Type B pancreatic cell (in vitro differentiated cells): ENCODE measurements around the gene PCDHGA3. TPM values are rescaled to one million over a fixed set of nuclear protein-coding genes. Genes with fewer than 3 reads are reported as not detected.
A peak's percentile ranks its signal among the peaks of the same experiment; 100 is the strongest.
"Not testable (repeated sequence)": the region's sequence is repeated elsewhere in the genome, so short reads cannot be mapped to it uniquely, and the experiment has no call there.

Experiments
- DNase-seq: peaks from one replicate; pipeline ENCODE4 v3.0.0; 2021; ENCODE audit warnings: mixed read lengths; ENCODE audit not compliant: unreplicated experiment; ENCODE audit errors: extremely low spot score
- H3K27ac Mint-ChIP-seq: 2 replicates; pipeline ENCODE4 v1.8.0; 2021; ENCODE audit warnings: mild to moderate bottlenecking, mixed read lengths
- H3K27me3 Mint-ChIP-seq: 2 replicates; pipeline ENCODE4 v1.8.0; 2021; ENCODE audit warnings: mixed read lengths
- H3K36me3 Mint-ChIP-seq: 2 replicates; pipeline ENCODE4 v1.8.0; 2021; ENCODE audit warnings: mixed read lengths
- H3K4me1 Mint-ChIP-seq: one replicate; pipeline ENCODE4 v1.8.0; 2021; ENCODE audit warnings: mixed read lengths; ENCODE audit not compliant: unreplicated experiment
- H3K4me3 Mint-ChIP-seq: 2 replicates; pipeline ENCODE4 v1.8.0; 2021; ENCODE audit warnings: mild to moderate bottlenecking, mixed read lengths
- H3K9me3 Mint-ChIP-seq: 2 replicates; pipeline ENCODE4 v1.8.0; 2021; ENCODE audit warnings: mixed read lengths
- total RNA-seq: library from RNA; stranded (reverse); gene quantifications from 2 replicates; pipeline ENCODE4 v1.2.1, GENCODE V29; 2021; ENCODE audit warnings: low replicate concordance
- TF ChIP-seq, protein P1 (sequence below): fragments of 200-600 bp; sonication (generic); conservative IDR thresholded peaks from 2 replicates; pipeline ENCODE4 v1.5.0; 2021; ENCODE audit warnings: antibody characterized with exemption, mild to moderate bottlenecking

The PCDHGA3 gene
- total RNA-seq, 1 donor from 2014 or later = 0.27 TPM

DNA sequence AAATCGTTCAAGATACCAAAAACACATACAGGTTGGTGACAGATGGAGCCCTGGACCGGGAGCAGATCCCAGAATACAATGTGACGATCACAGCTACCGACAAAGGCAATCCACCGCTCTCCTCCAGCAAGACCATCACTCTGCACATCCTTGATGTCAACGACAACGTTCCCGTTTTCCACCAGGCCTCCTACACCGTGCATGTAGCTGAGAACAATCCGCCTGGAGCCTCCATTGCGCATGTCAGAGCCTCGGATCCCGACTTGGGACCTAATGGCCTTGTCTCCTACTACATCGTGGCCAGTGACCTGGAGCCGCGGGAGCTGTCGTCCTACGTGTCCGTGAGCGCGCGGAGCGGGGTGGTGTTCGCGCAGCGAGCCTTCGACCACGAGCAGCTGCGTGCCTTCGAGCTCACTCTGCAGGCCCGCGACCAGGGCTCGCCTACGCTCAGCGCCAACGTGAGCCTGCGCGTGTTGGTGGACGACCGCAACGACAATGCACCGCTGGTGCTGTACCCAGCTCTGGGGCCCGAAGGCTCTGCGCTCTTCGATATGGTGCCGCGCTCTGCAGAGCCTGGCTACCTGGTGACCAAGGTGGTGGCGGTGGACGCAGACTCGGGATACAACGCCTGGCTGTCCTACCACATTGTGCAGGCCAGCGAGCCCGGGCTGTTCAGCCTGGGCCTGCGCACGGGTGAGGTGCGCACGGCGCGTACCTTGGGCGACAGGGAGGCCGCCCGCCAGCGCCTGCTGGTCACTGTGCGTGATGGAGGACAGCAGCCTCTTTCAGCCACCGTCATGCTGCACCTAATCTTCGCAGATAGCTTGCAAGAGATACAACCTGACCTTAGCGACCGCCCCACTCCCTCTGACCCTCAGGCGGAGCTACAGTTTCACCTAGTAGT, 28.2 kb downstream of the PCDHGA3 start:
- H3K9me3 Mint-ChIP-seq = peaks cover 4% of the 10 kb centered on the region
- H3K36me3 Mint-ChIP-seq = peaks cover 3% of the 10 kb centered on the region
- no peak overlapping the region for H3K4me3 Mint-ChIP-seq
- H3K4me1 Mint-ChIP-seq = no peaks in the 10 kb centered on the region
- TF ChIP-seq, protein P1, sequence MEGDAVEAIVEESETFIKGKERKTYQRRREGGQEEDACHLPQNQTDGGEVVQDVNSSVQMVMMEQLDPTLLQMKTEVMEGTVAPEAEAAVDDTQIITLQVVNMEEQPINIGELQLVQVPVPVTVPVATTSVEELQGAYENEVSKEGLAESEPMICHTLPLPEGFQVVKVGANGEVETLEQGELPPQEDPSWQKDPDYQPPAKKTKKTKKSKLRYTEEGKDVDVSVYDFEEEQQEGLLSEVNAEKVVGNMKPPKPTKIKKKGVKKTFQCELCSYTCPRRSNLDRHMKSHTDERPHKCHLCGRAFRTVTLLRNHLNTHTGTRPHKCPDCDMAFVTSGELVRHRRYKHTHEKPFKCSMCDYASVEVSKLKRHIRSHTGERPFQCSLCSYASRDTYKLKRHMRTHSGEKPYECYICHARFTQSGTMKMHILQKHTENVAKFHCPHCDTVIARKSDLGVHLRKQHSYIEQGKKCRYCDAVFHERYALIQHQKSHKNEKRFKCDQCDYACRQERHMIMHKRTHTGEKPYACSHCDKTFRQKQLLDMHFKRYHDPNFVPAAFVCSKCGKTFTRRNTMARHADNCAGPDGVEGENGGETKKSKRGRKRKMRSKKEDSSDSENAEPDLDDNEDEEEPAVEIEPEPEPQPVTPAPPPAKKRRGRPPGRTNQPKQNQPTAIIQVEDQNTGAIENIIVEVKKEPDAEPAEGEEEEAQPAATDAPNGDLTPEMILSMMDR = no peak
- no peak overlapping the region for H3K27ac Mint-ChIP-seq
- DNase-seq = no peak
- H3K27me3 Mint-ChIP-seq = no peaks in the 10 kb centered on the region

DNA sequence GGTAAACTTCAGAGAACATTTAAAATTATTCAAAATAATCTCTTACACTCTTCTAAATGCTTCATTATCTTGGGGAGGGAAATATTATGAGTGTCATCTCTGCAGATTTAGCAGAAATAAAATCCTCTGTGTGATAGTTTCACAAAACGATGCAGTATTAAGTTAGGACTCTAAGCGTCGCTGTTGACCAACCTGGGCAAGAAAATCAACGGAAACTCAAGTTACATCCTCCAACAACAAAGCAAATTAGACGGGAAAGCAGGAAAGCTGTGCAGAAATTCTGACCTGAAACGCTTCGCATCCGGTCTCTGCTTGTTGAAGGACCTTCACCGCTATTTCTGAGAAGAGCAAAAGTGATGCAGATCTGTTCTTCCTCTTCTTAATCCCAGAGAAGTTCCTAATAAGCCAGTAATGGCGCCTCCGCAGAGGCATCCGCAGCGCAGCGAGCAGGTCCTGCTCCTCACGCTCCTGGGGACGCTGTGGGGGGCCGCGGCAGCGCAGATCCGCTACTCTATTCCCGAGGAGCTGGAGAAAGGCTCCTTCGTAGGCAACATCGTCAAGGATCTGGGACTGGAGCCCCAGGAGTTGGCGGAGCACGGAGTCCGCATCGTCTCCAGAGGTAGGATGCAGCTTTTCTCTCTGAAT, 30.2 kb downstream of the PCDHGA3 start, which contains the start of gene PCDHGA6:
PCDHGA6 (plus strand) TSS at position 219 of the 645 bp plus-strand sequence; CDS start at position 412, 193 bp downstream.
- no peak within 1 kb of the TSS for H3K4me3 Mint-ChIP-seq
- H3K36me3 Mint-ChIP-seq = peaks cover 3% of the 10 kb centered on the region
- no peak within 1 kb of the TSS for H3K27ac Mint-ChIP-seq
- H3K9me3 Mint-ChIP-seq = peaks cover 4% of the 10 kb centered on the region
- no peaks in the 10 kb centered on the region for H3K4me1 Mint-ChIP-seq
- DNase-seq = no peak
- no peaks in the 10 kb centered on the region for H3K27me3 Mint-ChIP-seq
- TF ChIP-seq, protein P1 = no peak

DNA sequence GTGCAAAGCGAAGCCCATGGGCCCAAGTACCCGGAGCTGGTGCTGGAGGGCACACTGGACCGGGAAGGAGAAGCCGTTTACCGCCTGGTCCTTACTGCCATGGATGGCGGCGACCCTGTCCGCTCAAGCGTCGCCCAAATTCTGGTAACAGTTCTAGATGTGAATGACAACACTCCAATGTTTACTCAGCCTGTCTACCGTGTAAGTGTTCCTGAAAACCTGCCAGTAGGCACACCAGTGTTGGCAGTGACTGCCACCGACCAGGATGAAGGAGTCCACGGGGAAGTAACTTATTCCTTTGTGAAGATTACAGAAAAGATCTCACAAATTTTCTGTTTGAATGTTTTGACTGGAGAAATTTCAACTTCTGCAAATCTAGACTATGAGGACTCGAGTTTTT, 31.0 kb downstream of the PCDHGA3 start:
- H3K36me3 Mint-ChIP-seq = peaks cover 3% of the 10 kb centered on the region
- no peak overlapping the region for H3K27ac Mint-ChIP-seq
- TF ChIP-seq, protein P1 = no peak
- DNase-seq = no peak
- no peaks in the 10 kb centered on the region for H3K4me1 Mint-ChIP-seq
- peaks cover 4% of the 10 kb centered on the region for H3K9me3 Mint-ChIP-seq
- H3K4me3 Mint-ChIP-seq = no peak overlapping the region
- H3K27me3 Mint-ChIP-seq = no peaks in the 10 kb centered on the region

DNA sequence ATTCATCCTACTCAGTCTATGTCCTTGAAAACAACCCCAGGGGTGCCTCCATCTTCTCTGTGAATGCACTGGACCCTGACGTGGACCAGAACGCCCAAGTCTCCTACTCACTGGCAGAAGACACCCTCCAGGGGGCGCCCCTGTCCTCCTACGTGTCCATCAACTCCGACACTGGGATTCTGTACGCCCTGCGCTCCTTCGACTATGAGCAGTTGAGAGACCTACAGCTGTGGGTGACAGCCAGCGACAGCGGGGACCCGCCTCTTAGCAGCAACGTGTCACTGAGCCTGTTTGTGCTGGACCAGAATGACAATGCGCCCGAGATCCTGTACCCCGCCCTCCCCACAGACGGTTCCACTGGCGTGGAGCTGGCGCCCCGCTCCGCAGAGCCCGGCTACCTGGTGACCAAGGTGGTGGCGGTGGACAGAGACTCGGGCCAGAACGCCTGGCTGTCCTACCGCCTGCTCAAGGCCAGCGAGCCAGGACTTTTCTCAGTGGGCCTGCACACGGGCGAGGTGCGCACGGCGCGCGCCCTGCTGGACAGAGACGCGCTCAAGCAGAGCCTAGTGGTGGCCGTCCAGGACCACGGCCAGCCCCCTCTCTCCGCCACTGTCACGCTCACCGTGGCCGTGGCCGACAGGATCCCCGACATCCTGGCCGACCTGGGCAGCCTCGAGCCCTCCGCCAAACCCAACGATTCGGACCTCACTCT, 32.0 kb downstream of the PCDHGA3 start:
- H3K27me3 Mint-ChIP-seq, DNase-seq, H3K4me3 Mint-ChIP-seq, H3K36me3 Mint-ChIP-seq, H3K9me3 Mint-ChIP-seq, H3K27ac Mint-ChIP-seq, H3K4me1 Mint-ChIP-seq: not testable (repeated sequence)

DNA sequence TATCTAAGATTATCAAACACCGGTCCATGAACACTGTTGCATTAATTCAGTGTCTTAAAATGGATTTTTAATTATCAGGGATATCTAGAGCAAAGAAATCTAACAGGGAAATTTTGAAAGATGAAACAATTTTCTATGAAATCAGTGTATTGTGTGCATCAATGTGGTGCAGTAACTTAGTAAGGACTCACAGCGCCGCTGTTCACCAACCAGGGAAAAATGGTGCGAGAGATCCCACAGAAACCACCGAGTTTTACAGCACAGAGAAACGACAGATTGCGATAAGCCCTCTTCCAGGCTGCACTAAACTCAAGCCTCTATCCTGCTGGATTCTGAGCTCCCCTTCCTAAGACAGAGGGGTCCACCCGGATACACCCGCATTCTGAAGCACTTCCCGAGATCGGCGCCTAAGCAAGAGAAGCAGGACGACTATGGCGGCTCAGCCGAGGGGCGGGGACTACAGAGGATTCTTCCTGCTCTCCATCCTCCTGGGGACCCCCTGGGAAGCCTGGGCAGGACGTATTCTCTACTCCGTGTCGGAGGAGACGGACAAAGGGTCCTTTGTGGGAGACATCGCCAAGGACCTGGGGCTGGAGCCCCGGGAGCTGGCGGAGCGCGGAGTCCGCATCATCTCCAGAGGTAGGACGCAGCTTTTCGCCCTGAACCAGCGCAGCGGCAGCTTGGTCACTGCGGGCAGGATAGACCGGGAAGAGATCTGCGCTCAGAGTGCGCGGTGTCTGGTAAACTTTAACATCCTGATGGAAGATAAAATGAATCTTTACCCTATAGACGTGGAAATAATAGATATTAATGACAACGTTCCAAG, 39.1 kb downstream of the PCDHGA3 start, which contains the start of gene PCDHGA7:
PCDHGA7 (plus strand) TSS at position 274 of the 826 bp plus-strand sequence; CDS start at position 432, 158 bp downstream.
- Mint-ChIP-seq H3K4me1 (no peaks in the 10 kb centered on the region), H3K9me3 (no peaks in the 10 kb centered on the region), H3K27me3 (no peaks in the 10 kb centered on the region), H3K36me3 (no peaks in the 10 kb centered on the region), H3K27ac (no peak within 1 kb of the TSS), H3K4me3 (no peak within 1 kb of the TSS)
- peak; percentile 60 for DNase-seq
- TF ChIP-seq, protein P1 = no peak
